DMS79 treated with DMSO at 0.1 percent for 48 hours (cell line): ENCODE measurements around the gene LGR6.

ENCODE experiments used
- DNase-seq: peaks from one replicate; lab custom pipeline; 2025; lab: John Stamatoyannopoulos, UW

The LGR6 gene

DNA sequence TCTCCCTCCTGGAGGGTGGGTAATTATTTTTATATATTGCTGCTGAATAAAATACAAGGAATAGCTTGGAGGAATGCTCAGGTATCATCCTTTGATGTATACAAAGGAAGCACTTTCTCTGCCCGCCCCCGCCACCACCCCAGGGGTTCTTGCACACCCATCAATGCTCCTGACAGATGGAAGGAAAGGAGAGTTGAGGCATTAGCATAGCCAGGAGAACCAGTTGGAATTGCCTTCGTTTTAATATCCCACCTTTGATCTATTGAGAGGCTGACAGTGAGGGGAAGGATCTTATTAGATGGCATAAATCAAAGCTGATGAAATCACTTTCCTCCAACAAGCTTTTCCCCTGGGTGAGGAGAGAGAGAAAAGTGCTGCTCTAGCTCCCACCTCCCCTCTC, 71.1 kb downstream of the LGR6 start:
- DNase-seq: no peak

DNA sequence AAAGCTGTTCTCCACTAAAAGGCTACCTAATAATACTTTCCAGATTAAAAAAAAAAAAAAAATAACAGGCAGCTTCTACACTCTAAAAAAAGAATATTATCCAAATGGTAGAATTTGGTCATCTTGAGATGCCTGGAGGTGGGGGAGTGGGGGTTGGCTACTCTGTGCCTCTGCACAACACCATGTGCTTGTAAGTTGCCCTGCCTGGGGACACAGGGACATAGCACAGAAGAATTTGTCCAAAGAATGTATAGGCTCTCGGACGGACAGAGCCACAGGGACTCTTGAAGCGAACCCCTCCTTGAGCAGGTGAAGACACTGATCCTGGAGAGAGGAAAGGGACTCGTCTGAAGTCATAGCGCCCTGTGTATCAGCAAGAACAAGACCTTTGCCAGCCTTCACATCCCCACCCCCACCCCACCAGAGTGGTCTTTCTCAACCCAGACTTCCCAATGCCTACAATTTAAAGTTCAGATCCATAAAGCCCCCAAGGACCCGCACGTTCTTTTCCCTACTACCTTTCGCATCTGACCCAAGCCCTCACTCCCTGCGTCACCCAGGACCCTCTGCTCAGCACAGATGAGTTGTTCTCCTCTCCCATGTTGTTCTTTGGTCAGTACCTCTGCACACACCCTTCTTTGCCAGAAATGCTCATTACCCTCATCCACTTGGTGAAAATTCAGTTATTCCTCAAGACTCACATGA, 72.6 kb downstream of the LGR6 start:
- no peak for DNase-seq

DNA sequence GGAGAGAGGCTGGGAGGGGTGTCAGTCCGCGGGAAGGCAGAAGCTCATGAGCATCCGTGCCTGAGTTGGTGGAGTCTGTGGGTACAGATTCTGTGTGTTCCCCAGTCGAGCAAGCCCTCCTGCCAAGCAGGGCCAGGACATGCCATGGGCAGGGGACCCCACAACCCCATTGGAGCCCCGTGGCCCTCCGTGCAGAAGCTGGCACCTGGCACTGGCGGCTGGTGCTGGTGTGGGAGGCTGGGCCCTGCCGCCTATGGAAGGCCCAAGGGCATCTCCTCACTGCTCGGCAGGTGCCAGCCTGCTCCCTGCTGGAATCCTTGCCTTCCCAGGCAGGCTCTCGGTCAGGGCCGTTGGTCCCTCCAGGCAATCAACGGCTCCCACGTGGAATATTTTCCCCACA, 74.4 kb downstream of the LGR6 start:
- DNase-seq: no peak

DNA sequence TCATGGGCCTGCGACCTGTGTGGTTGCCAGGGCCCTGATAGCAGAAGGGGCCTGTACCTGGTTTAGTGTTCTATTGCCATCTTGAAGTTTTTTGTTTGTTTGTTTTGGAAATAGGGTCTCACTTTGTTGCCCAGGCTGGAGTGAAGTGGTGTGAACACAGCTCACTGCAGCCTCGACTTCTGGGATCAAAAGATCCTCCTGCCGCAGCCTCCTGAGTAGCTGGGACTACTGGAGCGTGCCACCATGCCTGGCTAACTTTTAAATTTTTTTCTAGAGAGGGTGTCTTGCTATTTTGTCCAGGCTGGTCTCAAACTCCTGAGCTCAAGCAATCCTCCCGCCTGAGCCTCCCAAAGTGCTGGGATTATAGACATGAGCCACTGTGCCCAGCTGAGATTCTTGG, 75.2 kb downstream of the LGR6 start:
- DNase-seq: no peak

DNA sequence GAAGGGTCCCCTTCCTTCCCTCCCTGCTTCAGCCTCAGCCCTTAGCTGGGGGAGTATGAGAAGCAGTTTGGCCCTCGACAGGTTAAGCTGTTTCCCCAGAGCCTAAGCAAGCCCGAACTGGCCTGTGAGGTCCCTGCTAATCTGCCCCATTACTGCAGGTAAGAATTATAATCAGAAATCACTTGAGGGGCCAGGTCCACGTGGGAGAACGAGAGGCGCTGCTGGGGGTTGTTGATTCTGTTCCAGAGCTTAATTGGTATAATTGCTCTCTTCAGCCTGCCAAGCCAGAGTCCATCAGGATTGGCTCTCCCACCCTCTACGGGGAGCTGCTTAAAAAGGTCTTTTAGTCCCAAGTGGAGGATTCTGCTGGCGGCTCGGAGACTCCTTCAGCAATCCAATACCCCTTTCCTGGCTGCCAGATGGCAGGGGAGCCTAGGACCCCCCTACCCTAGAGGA, 77.3 kb downstream of the LGR6 start:
- peak; percentile 98 for DNase-seq

DNA sequence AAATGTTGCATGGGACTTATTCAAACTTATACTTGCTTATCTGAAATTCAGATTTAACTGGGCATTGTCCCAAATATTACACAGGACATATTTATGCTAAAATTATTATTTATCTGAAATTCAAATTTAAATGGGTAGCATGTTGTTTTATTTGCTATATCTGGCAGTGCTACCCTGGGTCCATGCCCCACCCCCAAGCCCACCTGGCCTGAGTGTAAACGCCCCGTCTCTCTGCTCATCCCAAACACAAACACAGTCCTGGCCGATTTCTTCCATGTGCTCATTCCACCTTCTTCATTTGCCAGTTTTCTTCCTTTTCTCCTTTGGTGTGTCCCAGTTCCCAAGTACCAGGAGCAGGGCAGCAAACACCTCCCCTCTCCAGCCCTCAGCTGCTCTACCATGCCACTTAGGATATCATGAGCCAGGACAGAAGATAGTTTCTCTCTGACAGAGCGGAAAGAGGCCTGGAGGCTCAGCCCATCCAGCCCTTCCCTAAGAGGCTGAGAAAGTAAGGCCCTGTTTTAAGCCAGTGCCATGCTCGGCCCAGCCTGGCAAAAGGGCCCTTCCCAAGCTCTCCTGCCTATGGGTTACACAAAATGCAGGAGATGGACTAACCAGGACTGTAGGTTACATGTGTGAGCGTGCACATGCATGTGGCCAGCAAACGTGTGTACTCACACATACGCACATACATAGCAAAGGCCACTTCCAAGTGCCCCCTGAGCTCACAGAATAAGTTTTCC, 78.7 kb downstream of the LGR6 start:
- DNase-seq: peak; percentile 48

DNA sequence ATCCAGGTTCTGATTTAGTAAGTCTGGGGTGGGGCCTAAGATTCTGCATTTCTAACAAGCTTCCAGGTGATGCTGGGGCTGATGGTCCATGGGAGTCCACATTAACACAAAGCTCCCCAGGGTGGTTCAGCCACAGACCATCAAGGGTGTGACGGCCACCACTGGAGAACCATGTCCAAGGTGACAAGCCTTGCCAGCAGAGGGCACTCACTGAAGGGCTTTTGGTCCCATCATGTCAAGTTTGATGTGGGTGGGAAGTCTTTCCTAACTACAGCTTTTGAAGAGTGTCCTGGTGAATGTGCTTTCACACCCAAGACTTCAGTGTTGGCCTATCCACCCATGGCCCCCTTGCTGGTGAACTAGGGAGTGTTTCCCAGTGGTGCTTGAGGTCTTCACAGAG, 81.0 kb downstream of the LGR6 start:
- DNase-seq: no peak

DNA sequence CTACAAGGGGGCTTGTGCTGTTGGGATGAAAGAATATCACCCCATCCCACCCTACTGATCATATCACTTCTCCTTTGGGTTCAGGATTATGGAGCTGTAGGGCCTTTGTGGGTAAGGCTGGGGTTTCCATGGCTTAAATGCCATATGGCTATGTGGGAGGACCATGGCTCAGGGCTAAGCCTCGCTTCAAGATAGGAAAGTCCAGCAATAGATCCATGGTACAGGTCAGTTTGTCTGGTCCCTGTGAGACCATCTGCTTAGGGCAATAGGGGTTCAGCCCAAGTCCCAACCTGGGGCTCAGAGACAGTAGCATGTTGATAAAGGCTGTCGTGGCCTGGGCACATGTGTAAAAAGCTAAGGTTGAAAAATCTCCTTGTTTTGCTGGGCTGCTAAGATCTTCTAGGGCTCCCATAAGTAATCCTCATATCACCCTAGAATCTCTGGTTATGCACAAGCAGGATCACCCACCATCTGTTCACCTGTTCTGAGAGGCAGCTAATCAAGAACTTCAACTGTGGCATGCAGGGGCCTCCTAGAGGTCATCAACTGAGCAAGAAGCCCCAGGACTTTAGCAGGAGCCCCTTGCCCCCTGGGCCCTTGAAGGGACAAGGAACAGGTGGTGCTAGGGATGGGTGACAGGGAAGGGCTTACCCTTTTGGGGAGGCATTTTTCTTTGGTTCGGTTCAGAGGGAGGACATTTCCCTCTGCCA, 81.6 kb downstream of the LGR6 start:
- DNase-seq: no peak

DNA sequence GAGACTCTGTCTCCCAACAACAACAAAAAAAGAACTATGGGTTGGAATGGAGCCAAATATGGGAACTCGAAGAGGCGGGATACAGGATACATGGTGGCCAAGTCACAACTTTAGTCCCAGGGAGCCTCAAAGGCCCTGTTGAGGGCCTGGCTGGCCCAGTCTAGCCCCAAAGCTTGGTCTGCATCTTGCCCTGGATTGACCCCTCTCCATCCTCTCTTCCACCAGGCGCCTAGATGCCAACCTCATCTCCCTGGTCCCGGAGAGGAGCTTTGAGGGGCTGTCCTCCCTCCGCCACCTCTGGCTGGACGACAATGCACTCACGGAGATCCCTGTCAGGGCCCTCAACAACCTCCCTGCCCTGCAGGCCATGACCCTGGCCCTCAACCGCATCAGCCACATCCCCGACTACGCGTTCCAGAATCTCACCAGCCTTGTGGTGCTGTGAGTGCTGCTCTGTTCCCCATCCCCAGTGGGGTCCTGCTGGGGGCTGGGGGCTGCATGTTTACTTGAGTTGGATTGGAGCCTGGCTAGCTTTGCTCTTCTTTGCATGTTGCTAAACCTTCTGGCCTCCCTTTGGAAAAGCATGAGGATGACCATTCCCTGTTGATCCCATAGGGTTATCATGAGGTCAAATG, 82.6 kb downstream of the LGR6 start:
- DNase-seq: no peak

DNA sequence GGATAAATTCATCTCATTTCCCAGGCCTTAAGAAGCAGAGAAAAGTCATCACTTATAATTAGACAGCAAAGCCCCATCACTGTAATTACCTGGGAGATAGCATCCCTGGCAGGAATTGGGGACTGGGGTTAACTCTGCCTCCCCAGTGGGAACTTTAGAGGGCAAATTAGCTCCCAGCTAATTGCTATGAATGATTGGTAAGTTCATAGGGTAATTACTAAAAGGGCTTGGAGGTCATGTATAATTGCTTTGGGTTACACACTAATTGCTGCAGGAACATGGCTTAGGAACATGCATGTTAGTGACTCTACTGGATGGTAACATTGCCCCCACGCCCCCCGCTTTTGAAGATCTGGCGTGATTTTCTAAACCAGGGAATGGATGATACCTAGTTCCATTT, 83.3 kb downstream of the LGR6 start:
- no peak for DNase-seq

DNA sequence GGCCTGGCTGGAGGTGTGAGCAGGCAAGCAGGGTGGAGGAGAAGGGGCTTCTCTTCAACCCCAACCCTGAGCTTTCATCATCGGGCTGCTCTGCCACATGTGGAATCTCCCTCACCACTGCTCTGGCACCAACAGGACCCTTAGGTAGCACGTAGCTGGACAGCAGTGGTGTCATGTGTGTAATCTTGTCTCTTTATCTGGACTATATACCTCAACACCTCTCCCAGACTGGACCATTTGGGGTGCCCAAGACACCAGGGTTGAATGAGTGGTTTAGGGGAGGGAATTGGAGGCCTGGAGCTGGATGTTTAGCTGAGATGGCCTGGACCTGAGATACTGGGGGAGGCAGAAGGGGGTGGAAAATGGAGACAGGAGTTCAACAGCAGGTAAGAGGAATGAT, 85.2 kb downstream of the LGR6 start:
- no peak for DNase-seq

DNA sequence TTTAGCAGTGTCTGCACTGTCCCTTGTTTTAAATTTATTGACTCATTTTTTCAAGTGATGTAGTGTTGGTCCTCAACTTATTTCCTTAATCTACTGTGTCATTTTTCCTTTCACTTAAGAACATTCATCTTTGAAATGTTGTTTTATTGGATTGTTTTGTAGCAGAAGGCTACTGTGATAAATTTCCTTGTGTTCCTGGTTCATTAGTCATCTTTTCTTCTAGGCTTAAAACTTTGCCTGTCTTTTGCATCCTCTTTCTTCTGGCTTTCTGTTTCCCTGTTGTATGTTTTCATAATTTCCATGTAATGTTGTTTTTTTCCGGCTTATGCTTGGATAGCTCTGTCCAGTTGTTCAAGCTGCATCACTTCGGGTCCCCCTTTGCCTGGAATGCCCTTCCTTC, 86.2 kb downstream of the LGR6 start:
- DNase-seq: no peak

DNA sequence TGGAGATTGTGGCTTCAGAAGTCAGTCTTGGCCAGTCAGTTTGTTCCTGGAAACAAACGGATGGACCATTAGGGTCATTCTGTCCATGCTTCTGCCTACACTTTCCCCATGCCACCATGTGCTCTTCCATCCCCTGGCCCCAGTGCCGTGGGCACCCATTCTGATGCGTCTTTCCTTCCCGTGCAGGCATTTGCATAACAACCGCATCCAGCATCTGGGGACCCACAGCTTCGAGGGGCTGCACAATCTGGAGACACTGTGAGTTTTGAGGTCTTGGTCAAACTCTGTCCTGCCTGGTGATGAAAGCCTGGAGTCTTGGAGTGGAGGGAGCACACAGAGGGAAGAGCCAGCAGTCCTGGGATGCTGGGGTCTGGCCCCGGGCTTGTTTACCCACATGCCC, 87.0 kb downstream of the LGR6 start:
- no peak for DNase-seq

DNA sequence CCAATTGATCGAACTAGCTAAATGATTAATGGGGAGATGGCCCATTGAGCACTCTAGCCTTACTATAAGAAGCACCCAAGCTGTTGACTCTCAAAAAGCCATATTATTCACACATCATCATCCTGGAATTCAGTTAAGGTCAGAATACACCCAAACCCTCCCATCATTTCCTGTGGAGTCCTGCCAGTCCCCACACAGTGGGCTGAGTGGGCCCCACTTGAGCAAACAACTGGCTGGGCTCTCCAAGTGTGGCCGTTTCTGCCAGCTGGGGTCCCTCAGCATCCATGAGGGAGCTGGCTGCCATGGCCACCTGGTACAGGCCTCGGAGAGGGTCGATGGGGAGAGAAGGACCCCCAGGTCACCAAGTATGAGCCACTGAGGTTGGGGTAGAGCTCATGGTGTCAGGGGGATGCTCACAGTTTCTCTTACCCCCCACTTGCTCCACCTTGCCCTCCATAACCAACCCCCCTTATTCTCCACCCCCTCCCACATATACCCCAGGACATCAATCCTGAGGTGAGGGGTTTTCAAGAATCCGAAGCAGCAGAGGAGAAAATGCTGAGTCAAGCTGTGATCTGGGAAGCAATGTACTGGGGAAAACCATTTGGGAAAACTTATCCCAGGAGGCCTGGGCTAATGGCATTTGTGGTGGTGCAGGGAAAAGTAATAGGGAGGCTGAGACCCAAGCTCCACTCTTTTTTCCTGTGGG, 87.9 kb downstream of the LGR6 start:
- peak; percentile 35 for DNase-seq

DNA sequence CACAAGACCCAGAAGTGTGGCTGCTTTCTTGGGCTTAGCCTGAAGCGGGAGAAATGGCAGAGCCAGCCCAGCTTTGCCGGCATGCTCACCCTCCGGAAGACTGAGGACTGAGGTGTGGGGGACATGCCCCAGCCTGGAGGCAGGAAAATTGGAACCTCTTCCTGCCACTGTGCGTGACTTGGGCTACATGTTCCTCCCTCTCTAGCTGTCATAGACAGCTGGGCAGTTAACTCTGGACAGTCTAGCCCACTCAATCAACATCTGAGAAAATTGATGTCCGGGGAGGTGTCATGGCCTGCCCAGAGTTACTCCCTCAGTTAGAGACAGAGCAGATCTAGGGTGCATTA, 88.4 kb downstream of the LGR6 start:
- DNase-seq: no peak

DNA sequence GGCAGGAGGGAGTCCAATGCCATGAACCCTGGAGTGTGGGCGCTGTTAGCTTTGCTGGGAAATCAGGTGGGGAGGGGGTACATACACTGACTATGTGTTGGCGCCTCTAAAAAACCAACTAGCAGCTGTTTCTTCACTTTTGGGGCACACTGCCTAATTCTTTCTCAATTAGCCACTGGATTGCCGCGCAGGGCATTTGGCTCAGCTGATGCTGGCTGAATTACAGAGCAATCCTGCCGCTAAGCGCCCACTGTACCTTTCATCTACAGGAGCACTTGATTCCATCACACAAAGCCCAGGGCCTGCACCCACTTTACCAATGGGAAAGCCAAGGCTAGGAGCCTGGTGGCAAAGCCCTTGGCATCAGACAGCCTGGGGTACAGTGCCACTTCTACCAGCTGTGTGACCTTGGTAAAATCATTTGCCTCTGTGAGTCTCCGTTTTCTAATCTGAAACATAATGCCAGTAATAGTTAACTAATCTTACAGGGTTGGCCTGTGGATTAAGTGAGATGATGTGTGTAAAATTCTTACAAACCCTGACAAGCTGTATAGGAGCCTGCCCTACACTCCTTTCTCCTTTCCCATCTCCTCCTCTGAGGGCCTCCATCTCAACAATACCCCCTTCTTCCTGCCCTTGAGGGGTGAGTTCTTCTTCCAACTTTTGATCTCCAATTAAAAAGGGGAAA, 89.1 kb downstream of the LGR6 start:
- peak; percentile 58 for DNase-seq

DNA sequence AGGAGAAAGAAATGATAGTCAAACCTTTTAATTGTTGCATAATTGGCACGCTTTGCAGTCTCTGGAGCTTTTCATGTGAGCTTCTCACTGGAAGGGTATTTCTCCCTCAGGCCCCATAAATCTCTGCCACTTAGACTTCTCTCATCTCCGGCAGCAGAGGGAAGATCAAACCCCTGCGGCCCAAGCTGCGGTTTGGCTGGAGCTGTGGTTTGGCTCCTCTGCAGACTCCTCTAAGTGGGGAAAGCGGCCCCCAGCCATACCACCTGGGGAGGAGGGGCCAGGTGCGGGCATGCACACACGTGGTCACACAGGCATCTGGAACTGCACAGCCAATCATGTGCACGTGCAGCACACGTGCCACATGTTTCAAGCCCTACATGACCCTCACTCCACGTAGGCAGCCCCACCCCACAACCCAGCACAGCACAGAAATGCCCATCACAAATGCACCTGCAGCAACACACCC, 89.8 kb downstream of the LGR6 start:
- peak; percentile 98 for DNase-seq

DNA sequence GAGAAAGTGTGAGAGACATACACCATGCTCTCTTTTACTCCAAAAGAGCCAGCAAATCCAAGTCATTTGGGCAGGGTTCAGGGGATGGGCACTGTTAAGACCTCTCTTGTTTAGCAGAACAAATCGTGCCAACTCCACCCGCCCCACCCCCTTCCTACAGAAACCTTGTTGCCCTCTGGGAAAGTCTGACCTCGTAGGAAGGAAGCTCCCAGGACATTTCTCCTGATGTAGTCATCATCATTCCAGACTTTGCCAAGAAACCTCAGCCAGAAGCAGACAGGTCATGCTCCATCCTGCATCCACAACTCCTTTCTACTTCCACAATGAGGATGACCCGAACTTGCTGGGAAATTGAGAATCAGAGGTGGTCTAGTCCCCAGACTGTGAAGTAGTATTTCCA, 90.4 kb downstream of the LGR6 start:
- no peak for DNase-seq

DNA sequence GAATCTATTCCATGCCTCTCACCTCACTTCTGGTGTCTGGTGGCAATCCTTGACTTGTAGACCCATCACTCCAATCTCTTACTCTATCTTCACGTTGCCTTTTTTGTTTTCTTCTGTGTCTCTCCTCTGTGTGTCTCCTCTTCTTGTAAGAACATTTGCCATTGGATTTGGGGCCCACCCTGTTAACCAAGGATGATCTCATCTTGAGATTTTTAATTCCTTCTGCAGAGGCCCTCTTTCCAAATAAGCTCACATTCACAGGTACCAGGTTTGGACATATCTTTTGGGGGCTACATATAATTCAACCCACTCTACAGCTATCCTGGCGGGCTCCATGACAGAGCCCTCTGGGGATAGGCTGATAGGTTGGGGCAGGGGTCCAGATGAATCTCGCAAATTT, 92.3 kb downstream of the LGR6 start:
- DNase-seq: no peak

DNA sequence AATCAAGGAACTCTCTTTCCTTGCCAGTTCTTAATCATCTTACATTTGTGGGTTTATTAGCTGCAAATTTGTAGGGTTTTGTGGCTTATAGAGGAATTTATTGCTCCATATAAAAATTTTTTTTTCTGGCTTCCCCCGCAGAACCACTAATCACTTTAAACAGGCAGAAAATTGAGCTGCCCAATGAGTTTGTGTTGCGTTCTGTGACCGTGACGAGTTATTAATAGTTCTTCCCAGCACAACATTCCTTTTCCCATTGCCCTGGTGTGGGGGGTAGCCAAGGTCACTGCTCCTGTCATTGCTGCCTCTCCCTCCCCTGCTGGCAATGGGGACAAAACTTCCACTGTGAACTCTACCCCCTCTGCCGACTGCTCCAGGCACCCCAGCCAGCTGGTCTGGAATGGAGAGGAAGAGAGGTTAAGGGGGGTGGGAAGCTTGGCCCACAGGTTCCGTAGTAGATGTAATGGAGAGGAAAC, 93.1 kb downstream of the LGR6 start:
- peak; percentile 28 for DNase-seq

DNA sequence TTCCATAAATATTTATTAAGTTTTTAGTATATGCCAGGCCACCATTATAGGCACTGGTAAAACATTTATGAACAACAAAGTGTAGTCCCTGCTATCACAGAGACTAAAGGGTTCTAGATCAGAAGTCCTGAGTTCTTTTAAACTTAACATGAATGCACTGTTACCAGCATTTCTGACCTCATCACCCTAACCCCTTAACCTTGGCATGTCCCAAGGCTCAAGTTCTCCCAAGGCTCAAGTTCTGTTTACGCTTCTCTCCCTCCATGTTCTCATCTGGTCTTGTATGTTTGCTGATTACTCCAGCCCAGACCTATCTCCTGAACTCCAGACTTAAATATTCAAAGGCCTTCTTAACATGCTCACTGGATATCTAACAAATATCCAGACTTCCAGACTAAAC, 93.6 kb downstream of the LGR6 start:
- DNase-seq: no peak
